ENCODE results near the gene SIGLEC15. TPM values are rescaled to one million over a fixed set of nuclear protein-coding genes. Genes with fewer than 3 reads are reported as not detected.
A peak's percentile ranks its signal among the peaks of the same experiment; 100 is the strongest.

The SIGLEC15 gene
- total and polyA plus RNA-seq, 4 experiments from 2014 or later = not detected

DNA sequence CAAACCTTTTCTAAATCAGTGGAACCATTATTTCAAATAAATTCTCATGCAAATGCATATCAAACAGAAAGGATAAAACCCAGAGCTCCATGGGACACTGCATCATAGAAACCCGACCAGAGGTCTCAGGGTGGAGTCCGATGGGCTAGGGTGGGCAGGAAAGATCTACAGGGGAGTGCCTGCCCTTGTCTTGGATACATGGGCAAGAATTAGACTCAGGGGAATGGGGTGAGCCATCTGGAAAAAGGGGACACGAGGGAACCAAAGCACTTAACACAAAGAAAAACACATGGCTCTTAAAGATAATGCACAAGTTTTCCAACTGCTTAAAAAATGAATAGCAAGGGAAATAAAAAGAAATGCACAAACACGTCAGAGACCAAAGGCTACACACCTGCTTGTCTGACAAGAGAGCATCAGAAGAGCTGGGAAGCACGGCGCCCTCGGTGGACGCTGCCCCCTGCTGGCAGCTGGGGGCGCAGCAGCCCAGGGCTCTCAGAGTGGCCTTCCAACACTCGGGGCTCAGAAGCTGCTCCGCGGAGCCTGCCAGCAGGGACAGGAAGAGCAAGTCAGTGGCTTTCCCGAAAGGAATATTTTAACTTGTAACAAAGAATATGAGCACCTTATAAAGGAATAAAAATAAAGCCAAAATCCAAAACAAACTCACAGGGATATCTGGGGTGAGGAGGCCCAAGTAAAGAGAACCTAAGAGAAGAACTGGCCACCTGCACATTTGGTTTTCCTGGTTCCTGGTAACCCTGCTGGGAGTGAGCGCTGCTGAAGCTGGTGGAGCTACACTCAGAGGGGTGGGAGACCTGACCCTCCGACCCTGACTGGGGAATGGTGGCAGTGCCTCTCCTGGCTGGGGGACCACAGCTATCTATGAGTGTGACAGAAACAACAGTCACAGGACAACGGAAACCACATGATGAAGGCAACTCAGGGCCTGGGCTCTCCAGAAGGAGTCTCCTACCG lies 54.5 kb downstream of the SIGLEC15 start:
- CTCF ChIA-PET (ENCODE audit: partially characterized antibody) = interaction anchor here (0.7 to 12.5 kb wide), 42 partner anchors 9 to 260 kb away, joined by 3 to 342 read pairs (median 5); partner anchors contain the start of genes ATP5F1A, PSTPIP2 and SLC14A1
- peaks cover 10 to 19% (median 16%) of the 10 kb centered on the region in 4 donors for H3K4me1 Mint-ChIP-seq
- intact Hi-C loops (cut with micrococcal nuclease) = loop anchor here (1.0 to 5.0 kb wide), 4 partner anchors 189 to 259 kb away; partner anchors contain the start of gene PSTPIP2
- H3K36me3 Mint-ChIP-seq = peaks cover 36 to 63% of the 10 kb centered on the region in 2 donors
- Histone ChIP-seq H3K9me3 (ENCODE audit: control insufficient read depth in 1 of 2, low read length in 2 of 2) (no peaks in the 10 kb centered on the region), H3K36me3 (ENCODE audit: insufficient read depth, low read length) (peaks cover 32% of the 10 kb centered on the region), H3K27me3 (ENCODE audit: insufficient read depth, low read length) (no peaks in the 10 kb centered on the region), H3K4me1 (ENCODE audit: insufficient read depth, low read length) (peaks cover 16% of the 10 kb centered on the region), H3K4me3 (ENCODE audit: low read length in 2 of 2) (no peak overlapping the region), H3K27ac (ENCODE audit: low read depth, low read length) (no peak overlapping the region)
- DNase-seq = peak; percentile 64 to 74 (median 68)
- H3K9me3 Mint-ChIP-seq = no peaks in the 10 kb centered on the region
- H3K27me3 Mint-ChIP-seq = no peaks in the 10 kb centered on the region
- POLR2A ChIA-PET (ENCODE audit: partially characterized antibody) = interaction anchor here (1.0 to 3.9 kb wide), 5 partner anchors 189 to 214 kb away, joined by 3 to 39 read pairs (median 5); no protein-coding TSS in a partner anchor
- peak overlapping the region in 5 of 7 donors; percentile 30 to 82 (median 51) for H3K27ac Mint-ChIP-seq
- peak overlapping the region in 1 of 8 donors; percentile 17 for H3K4me3 Mint-ChIP-seq

DNA sequence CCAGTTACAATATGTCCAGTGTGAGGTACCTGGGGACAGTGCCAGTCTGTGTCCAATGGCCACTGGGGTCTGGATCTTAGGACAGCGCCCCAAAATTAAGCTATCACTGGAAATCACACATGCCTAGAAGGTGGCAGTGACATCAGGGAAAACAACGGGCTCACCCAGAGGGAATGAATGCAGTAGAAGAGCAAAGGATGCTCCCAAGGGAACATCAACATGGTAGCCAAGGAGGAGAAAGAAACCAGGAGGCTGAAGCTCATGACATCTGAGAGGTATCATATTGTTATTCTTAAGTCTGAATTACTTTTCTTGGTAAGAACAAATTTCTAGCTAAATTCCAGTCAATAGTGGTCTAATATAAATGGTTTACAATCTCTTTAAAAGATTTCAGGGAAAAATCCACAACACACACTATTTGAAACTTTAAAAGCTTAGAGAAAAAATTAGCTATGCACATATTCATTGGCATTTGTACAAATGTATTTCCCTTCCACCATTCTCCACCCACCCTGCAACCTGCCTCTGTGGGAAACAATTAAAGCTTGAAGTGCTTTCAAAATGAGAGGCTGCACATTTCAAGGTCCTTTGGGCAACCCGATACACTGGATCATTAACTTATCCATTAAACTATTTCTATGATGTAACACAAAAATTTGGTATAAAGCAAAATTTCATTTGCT lies 55.5 kb downstream of the SIGLEC15 start:
- peaks cover 9% of the 10 kb centered on the region for H3K4me1 ChIP-seq (ENCODE audit: insufficient read depth, low read length)
- intact Hi-C loops (cut with micrococcal nuclease) = loop anchor here (1.0 to 5.0 kb wide), 4 partner anchors 190 to 260 kb away; partner anchors contain the start of gene PSTPIP2
- H3K9me3 Mint-ChIP-seq = no peaks in the 10 kb centered on the region
- no peak overlapping the region for H3K4me3 ChIP-seq (ENCODE audit: low read length in 2 of 2)
- peaks cover 6 to 12% (median 11%) of the 10 kb centered on the region in 4 donors for H3K4me1 Mint-ChIP-seq
- H3K27me3 Mint-ChIP-seq = no peaks in the 10 kb centered on the region
- peaks cover 29 to 59% of the 10 kb centered on the region in 2 donors for H3K36me3 Mint-ChIP-seq
- no peaks in the 10 kb centered on the region for H3K9me3 ChIP-seq (ENCODE audit: control insufficient read depth in 1 of 2, low read length in 2 of 2)
- POLR2A ChIA-PET (ENCODE audit: partially characterized antibody) = interaction anchor here (0.7 to 3.9 kb wide), 2 partner anchors 215 to 223 kb away, joined by 3 to 39 read pairs; no protein-coding TSS in a partner anchor
- peaks cover 36% of the 10 kb centered on the region for H3K36me3 ChIP-seq (ENCODE audit: insufficient read depth, low read length)
- H3K27ac ChIP-seq (ENCODE audit: low read depth, low read length) = no peak overlapping the region
- peak overlapping the region in 2 of 7 donors; percentile 57 to 75 for H3K27ac Mint-ChIP-seq
- H3K27me3 ChIP-seq (ENCODE audit: insufficient read depth, low read length) = no peaks in the 10 kb centered on the region
- DNase-seq = no peak
- no peak overlapping the region for H3K4me3 Mint-ChIP-seq
- CTCF ChIA-PET (ENCODE audit: partially characterized antibody) = interaction anchor here (0.7 to 12.5 kb wide), 31 partner anchors 8 to 261 kb away, joined by 3 to 342 read pairs (median 8); partner anchors contain the start of genes PSTPIP2 and SLC14A1

DNA sequence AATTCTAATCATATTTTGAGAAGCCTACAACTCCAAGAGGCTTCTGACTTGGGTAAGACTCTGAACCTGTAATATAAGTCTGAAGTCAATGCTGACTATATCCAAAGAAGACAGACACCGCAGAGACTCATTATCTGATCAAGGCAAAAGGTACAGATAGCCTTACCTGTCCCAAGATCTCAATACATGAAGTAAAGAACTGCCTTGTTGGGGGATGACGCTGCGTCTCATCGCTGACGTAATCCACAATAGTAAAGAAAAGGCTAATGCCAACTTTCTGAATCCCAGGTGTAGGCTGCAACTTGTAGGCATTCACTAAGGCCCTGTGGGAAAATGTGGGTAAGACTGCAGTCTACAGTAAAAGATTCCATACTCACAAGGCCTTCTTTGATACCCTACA lies 62.1 kb downstream of the SIGLEC15 start:
- H3K36me3 Mint-ChIP-seq = peaks cover 14 to 46% of the 10 kb centered on the region in 2 donors
- no peak for DNase-seq
- H3K9me3 Mint-ChIP-seq = no peaks in the 10 kb centered on the region
- H3K9me3 ChIP-seq (ENCODE audit: control insufficient read depth in 1 of 2, low read length in 2 of 2) = no peaks in the 10 kb centered on the region
- H3K4me3 ChIP-seq (ENCODE audit: low read length in 2 of 2) = no peak overlapping the region
- intact Hi-C loops (cut with micrococcal nuclease) = no loop called here
- peaks cover 35% of the 10 kb centered on the region for H3K36me3 ChIP-seq (ENCODE audit: insufficient read depth, low read length)
- H3K27ac Mint-ChIP-seq = no peak overlapping the region
- no peak overlapping the region for H3K27ac ChIP-seq (ENCODE audit: low read depth, low read length)
- H3K4me1 ChIP-seq (ENCODE audit: insufficient read depth, low read length) = no peaks in the 10 kb centered on the region
- H3K27me3 ChIP-seq (ENCODE audit: insufficient read depth, low read length) = no peaks in the 10 kb centered on the region
- no peak overlapping the region for H3K4me3 Mint-ChIP-seq
- H3K27me3 Mint-ChIP-seq = no peaks in the 10 kb centered on the region
- peaks cover 0 to 6% (median 3%) of the 10 kb centered on the region in 4 donors for H3K4me1 Mint-ChIP-seq
- ChIA-PET POLR2A (ENCODE audit: partially characterized antibody) (no interaction called here), CTCF (ENCODE audit: partially characterized antibody) (interaction anchor here (3.4 to 12.5 kb wide), 2 partner anchors 7 to 226 kb away, joined by 18 to 342 read pairs; no protein-coding TSS in a partner anchor)

DNA sequence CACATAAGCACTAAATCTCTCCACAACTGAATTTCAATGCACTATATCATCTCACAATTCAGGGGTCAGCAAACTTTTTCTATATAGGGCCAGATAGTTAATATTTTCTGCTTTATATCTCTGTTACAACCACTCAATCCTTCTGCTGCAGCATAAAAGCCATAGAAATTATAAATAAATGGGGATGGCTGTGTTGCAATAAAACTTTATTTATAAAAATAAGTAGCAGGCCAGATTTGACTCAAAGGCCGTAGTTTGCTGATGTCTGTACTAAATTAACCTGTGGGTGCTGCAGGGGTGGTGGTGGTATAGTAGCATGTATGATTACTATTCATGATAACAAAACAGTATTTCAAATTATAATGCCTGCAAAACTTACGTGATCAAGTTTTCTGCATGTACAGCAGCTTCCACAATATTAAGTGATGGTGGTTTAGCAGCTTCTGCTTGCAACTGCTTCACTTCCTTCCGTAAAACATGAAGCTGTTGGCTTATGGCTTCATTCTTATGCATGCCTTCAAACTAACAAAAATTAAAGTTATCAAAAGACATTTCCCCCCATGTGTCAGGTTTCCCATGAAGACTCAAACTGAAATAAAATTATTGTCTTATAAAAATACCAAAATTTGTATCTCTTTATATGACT lies 64.1 kb downstream of the SIGLEC15 start:
- Histone ChIP-seq H3K27ac (ENCODE audit: low read depth, low read length) (no peak overlapping the region), H3K9me3 (ENCODE audit: control insufficient read depth in 1 of 2, low read length in 2 of 2) (no peaks in the 10 kb centered on the region), H3K4me3 (ENCODE audit: low read length in 2 of 2) (no peak overlapping the region), H3K36me3 (ENCODE audit: insufficient read depth, low read length) (peaks cover 37% of the 10 kb centered on the region), H3K4me1 (ENCODE audit: insufficient read depth, low read length) (no peaks in the 10 kb centered on the region), H3K27me3 (ENCODE audit: insufficient read depth, low read length) (no peaks in the 10 kb centered on the region)
- ChIA-PET POLR2A (ENCODE audit: partially characterized antibody) (no interaction called here), CTCF (ENCODE audit: partially characterized antibody) (interaction anchor here (1.3 to 3.4 kb wide), 2 partner anchors 9 to 184 kb away, joined by 3 to 18 read pairs; no protein-coding TSS in a partner anchor)
- intact Hi-C loops (cut with micrococcal nuclease) = no loop called here
- no peaks in the 10 kb centered on the region for H3K27me3 Mint-ChIP-seq
- peak overlapping the region in 3 of 7 donors; percentile 5 to 23 (median 15) for H3K27ac Mint-ChIP-seq
- peaks cover 11 to 44% of the 10 kb centered on the region in 2 donors for H3K36me3 Mint-ChIP-seq
- H3K4me1 Mint-ChIP-seq = peaks cover 0 to 6% (median 3%) of the 10 kb centered on the region in 4 donors
- H3K4me3 Mint-ChIP-seq = no peak overlapping the region
- no peak for DNase-seq
- H3K9me3 Mint-ChIP-seq = no peaks in the 10 kb centered on the region

DNA sequence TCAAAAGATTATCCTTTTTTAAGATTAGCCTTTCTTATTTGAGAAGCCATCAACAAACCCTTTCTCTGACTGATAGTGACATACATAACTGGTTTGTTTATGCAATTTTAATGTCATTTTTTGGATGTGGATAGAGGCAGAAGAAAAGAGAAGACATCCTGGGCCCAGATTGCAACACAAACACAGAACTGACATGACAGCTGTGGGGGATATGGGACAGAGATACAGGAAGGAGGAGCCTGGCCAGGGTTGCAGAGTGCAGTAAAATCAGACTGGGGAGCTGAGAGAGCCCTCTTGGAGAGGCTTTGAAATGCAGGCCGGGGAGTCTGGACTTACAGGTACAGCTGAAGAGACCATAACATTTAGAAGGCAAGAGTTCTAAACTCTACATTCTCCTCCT lies 65.1 kb downstream of the SIGLEC15 start:
- Histone ChIP-seq H3K27me3 (ENCODE audit: insufficient read depth, low read length) (no peaks in the 10 kb centered on the region), H3K27ac (ENCODE audit: low read depth, low read length) (no peak overlapping the region), H3K4me1 (ENCODE audit: insufficient read depth, low read length) (no peaks in the 10 kb centered on the region), H3K9me3 (ENCODE audit: control insufficient read depth in 1 of 2, low read length in 2 of 2) (no peaks in the 10 kb centered on the region), H3K4me3 (ENCODE audit: low read length in 2 of 2) (no peak overlapping the region), H3K36me3 (ENCODE audit: insufficient read depth, low read length) (peaks cover 40% of the 10 kb centered on the region)
- H3K27ac Mint-ChIP-seq = peak overlapping the region in 2 of 7 donors; percentile 31 to 61
- H3K4me3 Mint-ChIP-seq = no peak overlapping the region
- ChIA-PET POLR2A (ENCODE audit: partially characterized antibody) (no interaction called here), CTCF (ENCODE audit: partially characterized antibody) (interaction anchor here (1.1 to 3.4 kb wide), 3 partner anchors 10 to 198 kb away, joined by 3 to 18 read pairs (median 3); no protein-coding TSS in a partner anchor)
- DNase-seq = no peak
- peaks cover 0 to 7% (median 5%) of the 10 kb centered on the region in 4 donors for H3K4me1 Mint-ChIP-seq
- intact Hi-C loops (cut with micrococcal nuclease) = no loop called here
- no peaks in the 10 kb centered on the region for H3K27me3 Mint-ChIP-seq
- H3K9me3 Mint-ChIP-seq = no peaks in the 10 kb centered on the region
- peaks cover 21 to 52% of the 10 kb centered on the region in 2 donors for H3K36me3 Mint-ChIP-seq

DNA sequence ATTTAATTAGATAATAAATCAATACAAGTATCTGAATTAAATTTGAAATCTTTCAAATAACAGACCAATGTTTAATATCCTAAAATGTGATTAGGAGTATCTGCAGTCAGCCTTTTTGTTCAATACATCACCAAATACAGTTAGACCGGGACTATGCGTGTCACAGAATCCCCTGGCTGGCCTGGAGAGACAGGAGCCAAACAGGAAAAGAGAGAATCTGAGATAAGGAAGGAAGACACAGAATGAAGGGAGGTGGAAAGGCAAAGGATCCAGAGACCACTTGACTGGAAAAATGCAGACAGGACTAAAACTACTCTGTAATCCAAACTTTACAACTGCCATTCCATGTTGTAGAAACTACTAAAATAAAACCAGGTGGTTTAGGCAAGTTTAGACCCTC lies 66.3 kb downstream of the SIGLEC15 start:
- ChIA-PET CTCF (ENCODE audit: partially characterized antibody) (interaction anchor here (0.9 kb wide), 1 partner anchor 226 kb away, joined by 4 read pairs; no protein-coding TSS in a partner anchor), POLR2A (ENCODE audit: partially characterized antibody) (no interaction called here)
- H3K9me3 ChIP-seq (ENCODE audit: control insufficient read depth in 1 of 2, low read length in 2 of 2) = no peaks in the 10 kb centered on the region
- DNase-seq = no peak
- no peaks in the 10 kb centered on the region for H3K27me3 ChIP-seq (ENCODE audit: insufficient read depth, low read length)
- peaks cover 38% of the 10 kb centered on the region for H3K36me3 ChIP-seq (ENCODE audit: insufficient read depth, low read length)
- no peaks in the 10 kb centered on the region for H3K9me3 Mint-ChIP-seq
- intact Hi-C loops (cut with micrococcal nuclease) = no loop called here
- H3K27me3 Mint-ChIP-seq = no peaks in the 10 kb centered on the region
- H3K36me3 Mint-ChIP-seq = peaks cover 25 to 54% of the 10 kb centered on the region in 2 donors
- H3K27ac ChIP-seq (ENCODE audit: low read depth, low read length) = no peak overlapping the region
- H3K4me1 ChIP-seq (ENCODE audit: insufficient read depth, low read length) = no peaks in the 10 kb centered on the region
- H3K4me3 Mint-ChIP-seq = no peak overlapping the region
- peak overlapping the region in 1 of 7 donors; percentile 77 for H3K27ac Mint-ChIP-seq
- H3K4me1 Mint-ChIP-seq = peaks cover 0 to 7% (median 3%) of the 10 kb centered on the region in 4 donors
- H3K4me3 ChIP-seq (ENCODE audit: low read length in 2 of 2) = no peak overlapping the region
